Lower leg skin (tissue), 4 donors: ENCODE data around the gene TBC1D22A. TPM values are rescaled to one million over a fixed set of nuclear protein-coding genes. Genes with fewer than 3 reads are reported as not detected.

ENCODE experiments used
- DNase-seq, 2 donors: peaks; one replicate each; pipeline ENCODE4 v3.0.0-alpha.2; 2019; ENCODE audit warnings: low spot score in 2 of 2
- H3K4me3 ChIP-seq: fragments of 200-600 bp; sonication (generic); 2 replicates; pipeline ENCODE4 v1.5.1; 2017; ENCODE audit warnings: mild to moderate bottlenecking, low read depth; ENCODE audit not compliant: poor library complexity, severe bottlenecking
- CTCF ChIP-seq, 3 donors: fragments of 450-650 bp; IDR thresholded peaks; one replicate each; pipeline ENCODE4 v1.5.1; 2016; ENCODE audit warnings: antibody characterized with exemption in 3 of 3, mild to moderate bottlenecking in 3 of 3, moderate library complexity in 2 of 3
- POLR2A ChIP-seq, 2 donors: fragments of 450-650 bp; IDR thresholded peaks; one replicate each; pipeline ENCODE4 v1.6.1; 2016 to 2017; ENCODE audit warnings: antibody characterized with exemption in 2 of 2, mild to moderate bottlenecking in 1 of 2, moderate library complexity in 1 of 2
- WGBS, 2 donors: methylation state at CpG; one replicate each; pipeline ENCODE4 v1.1.5; 2018; 5-methylcytosine and 5-hydroxymethylcytosine counted together
- intact Hi-C: fragments of 100-400 bp; cut with DNase I; formaldehyde crosslinking; loops from one replicate; pipeline ENCODE4 v1.15.0; 2023; ENCODE audit warnings: low total_unique reads
- total RNA-seq, 4 donors: library from RNA; depleted of rRNA; stranded (reverse); fragments of >200 nt; gene quantifications; one replicate each; pipeline ENCODE4 v1.1.0, GENCODE V29; 2016

TBC1D22A gene
- total RNA-seq, 4 donors from 2014 or later: 21.8 to 32.3 (median 31.6) TPM

- 78 to 91% methylated on average over 11 of the region's 11 CpGs for WGBS, 2 donors
- intact Hi-C loops: no loop called here
- no peak overlapping the region for H3K4me3 ChIP-seq
- peak in 1 of 2 donors; percentile 80 for DNase-seq
- TF ChIP-seq POLR2A (IDR thresholded peaks at IDR 0.05): no peak
- no peak for TF ChIP-seq CTCF (IDR thresholded peaks at IDR 0.05)
Measured at GRCh38 chr22:47190957-47191670, 428.7 kb downstream of the TBC1D22A start.

- no peak overlapping the region for H3K4me3 ChIP-seq
- DNase-seq: peak in 1 of 2 donors; percentile 83
- WGBS, 2 donors: 56 to 61% methylated on average over 20 to 24 of the region's 25 CpGs
- TF ChIP-seq POLR2A (IDR thresholded peaks at IDR 0.05) (no peak), CTCF (IDR thresholded peaks at IDR 0.05) (no peak)
- intact Hi-C loops: no loop called here
Measured at GRCh38 chr22:47191671-47192650, 429.5 kb downstream of the TBC1D22A start.

GRCh38 chr22:47192651-47193437, 430.4 kb downstream of the TBC1D22A start:
- intact Hi-C loops: no loop called here
- TF ChIP-seq POLR2A (IDR thresholded peaks at IDR 0.05): no peak
- no peak for TF ChIP-seq CTCF (IDR thresholded peaks at IDR 0.05)
- H3K4me3 ChIP-seq: no peak overlapping the region
- 71 to 76% methylated on average over 32 of the region's 32 CpGs for WGBS, 2 donors
- DNase-seq: peak in 1 of 2 donors; percentile 83

GRCh38 chr22:47193606-47194329, 431.3 kb downstream of the TBC1D22A start:
- DNase-seq: peak in 1 of 2 donors; percentile 79
- H3K4me3 ChIP-seq: no peak overlapping the region
- TF ChIP-seq POLR2A (IDR thresholded peaks at IDR 0.05) (no peak), CTCF (IDR thresholded peaks at IDR 0.05) (no peak)
- intact Hi-C loops: no loop called here
- 84 to 87% methylated on average over 19 of the region's 19 CpGs for WGBS, 2 donors
